GM21381 (cell line): ENCODE results near the gene GGT7.
"Not testable (repeated sequence)": the region's sequence is repeated elsewhere in the genome, so short reads cannot be mapped to it uniquely, and the experiment has no call there.

Source experiments
- ATAC-seq: cut with Tn5 transposase; IDR thresholded peaks from one replicate; pipeline ENCODE4 v1.9.1; 2021; ENCODE audit warnings: mild to moderate bottlenecking, moderate library complexity; ENCODE audit not compliant: unreplicated experiment

GGT7 gene

GRCh38 chr20:34883809-34884208, 11.2 kb upstream of the GGT7 start:
- no peak for ATAC-seq

GRCh38 chr20:34883087-34883688, 10.5 kb upstream of the GGT7 start:
- ATAC-seq: no peak

- no peak for ATAC-seq
These were observed 9.0 kb upstream of the GGT7 start for GRCh38 chr20:34881689-34882088.

GRCh38 chr20:34880971-34881370, 8.3 kb upstream of the GGT7 start:
- not testable (repeated sequence) for ATAC-seq

GRCh38 chr20:34880215-34880850, 7.7 kb upstream of the GGT7 start:
- no peak for ATAC-seq

GRCh38 chr20:34876406-34877282, 4.0 kb upstream of the GGT7 start, which contains the start of gene ACSS2:
TSS of gene ACSS2 (plus strand) at chr20:34876612. CDS start at chr20:34876646, 34 bp downstream.
- ATAC-seq: peak; percentile 63

- ATAC-seq: peak; percentile 61
These were observed 3.2 kb upstream of the GGT7 start for GRCh38 chr20:34875642-34876405.

- ATAC-seq: no peak
These were observed 1.5 kb upstream of the GGT7 start for GRCh38 chr20:34874094-34874654.

- ATAC-seq: no peak
These were observed 982 bp upstream of the GGT7 start for GRCh38 chr20:34873583-34874093.

GRCh38 chr20:34871966-34872621, 562 bp downstream of the GGT7 start:
- no peak for ATAC-seq

- ATAC-seq: no peak
These were observed 1.2 kb downstream of the GGT7 start for GRCh38 chr20:34871320-34871926.

- ATAC-seq: no peak
These were observed 8.4 kb downstream of the GGT7 start for GRCh38 chr20:34864216-34864615.

GRCh38 chr20:34863421-34863965, 9.2 kb downstream of the GGT7 start:
- ATAC-seq: no peak

GRCh38 chr20:34862724-34863123, 9.9 kb downstream of the GGT7 start:
- ATAC-seq: no peak

- no peak for ATAC-seq
These were observed 11.1 kb downstream of the GGT7 start for GRCh38 chr20:34861386-34862084.

- ATAC-seq: no peak
These were observed 12.7 kb downstream of the GGT7 start for GRCh38 chr20:34859826-34860545.

GRCh38 chr20:34859367-34859766, 13.3 kb downstream of the GGT7 start:
- ATAC-seq: no peak

GRCh38 chr20:34852298-34852697, 20.4 kb downstream of the GGT7 start:
- ATAC-seq: no peak
